ENCODE data around the gene KIF1B. TPM values are rescaled to one million over a fixed set of nuclear protein-coding genes. Genes with fewer than 3 reads are reported as not detected.

KIF1B gene
- total and polyA plus RNA-seq, 9 of the 15 experiments (the other 6 are each of a cell fraction or from before 2014, with no cell fraction given), result 2.8 to 19.8 (median 11.9) TPM

DNA sequence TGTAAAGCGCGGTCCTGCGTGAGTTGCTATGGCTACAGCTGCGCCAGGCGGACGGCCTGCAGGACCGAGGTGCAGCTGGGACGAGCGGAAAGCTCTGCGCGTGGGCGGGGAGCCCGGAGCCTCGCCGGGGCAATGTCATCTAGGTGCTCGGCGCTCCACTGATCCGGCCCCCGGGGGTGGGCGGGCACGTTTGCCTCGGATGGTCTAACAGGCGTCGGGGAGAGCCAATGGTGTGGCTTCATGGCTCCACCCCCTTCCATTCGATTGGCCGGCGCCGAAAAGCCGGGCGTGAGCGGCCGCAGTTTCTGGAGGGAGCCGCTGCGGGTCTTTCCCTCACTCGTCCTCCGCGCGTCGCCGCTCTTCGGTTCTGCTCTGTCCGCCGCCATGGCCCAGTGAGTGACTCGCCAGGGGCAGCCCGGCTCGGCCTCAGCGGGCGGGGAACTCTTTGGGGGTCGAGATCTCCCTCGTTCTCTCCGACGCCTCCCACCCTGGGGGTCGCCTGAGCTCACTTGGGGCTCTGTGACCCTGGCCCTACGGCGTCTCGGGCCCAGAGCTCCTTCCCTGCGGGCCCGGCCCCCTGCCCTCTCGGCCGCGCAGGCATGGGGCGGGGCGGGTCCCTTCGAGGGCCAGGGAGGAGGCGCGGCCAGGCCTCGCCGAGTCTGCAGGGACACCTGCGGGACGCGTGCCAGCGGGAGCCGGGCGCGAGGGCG, 188.5 kb downstream of the KIF1B start, which contains the start of gene PGD (continued):
- TF ChIP-seq, protein P1, sequence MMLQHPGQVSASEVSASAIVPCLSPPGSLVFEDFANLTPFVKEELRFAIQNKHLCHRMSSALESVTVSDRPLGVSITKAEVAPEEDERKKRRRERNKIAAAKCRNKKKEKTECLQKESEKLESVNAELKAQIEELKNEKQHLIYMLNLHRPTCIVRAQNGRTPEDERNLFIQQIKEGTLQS (IDR thresholded peaks at IDR 0.05), result 0 out of 2 replicates have a peak, but pooled peaks have one; percentile 34
- TF ChIP-seq, protein P1 (CRISPR knock-in tag; conservative IDR thresholded peaks at IDR 0.05), result no peak
- no peak for TF ChIP-seq YBX1 (IDR thresholded peaks at IDR 0.05)
- peak; percentile 32; the same call in 1 of the 2 replicates for TF ChIP-seq ZNF830 (CRISPR knock-in tag; IDR thresholded peaks at IDR 0.05)
- TF ChIP-seq NR2C2 (CRISPR knock-in tag; IDR thresholded peaks at IDR 0.05), result no peak
- peak; percentile 67 for TF ChIP-seq NR2C2 (tag; IDR thresholded peaks at IDR 0.05)
- TF ChIP-seq RAD51 (IDR thresholded peaks at IDR 0.05; ENCODE audit: borderline replicate concordance, low read depth), result peak; percentile 14; the same call in 1 of the 2 replicates
- TF ChIP-seq EGR1 (conservative IDR thresholded peaks at IDR 0.05), result peak; percentile 100
- peak; percentile 100 for TF ChIP-seq ZBTB17 (CRISPR knock-in tag; IDR thresholded peaks at IDR 0.05)
- peak in 2 of 3 experiments; percentile 71 to 89 for TF ChIP-seq YY1 (IDR thresholded peaks at IDR 0.05; ENCODE audit: borderline replicate concordance in 1 of 3, control insufficient read depth in 1 of 3, extremely low read depth in 1 of 3, insufficient read depth in 3 of 3, insufficient read length in 1 of 3, insufficient replicate concordance in 2 of 3, low read depth in 1 of 3, low read length in 2 of 3)
- TF ChIP-seq NFE2L1 (tag; IDR thresholded peaks at IDR 0.05; ENCODE audit: borderline replicate concordance, low read depth), result no peak
- no peak for TF ChIP-seq FUS (optimal IDR thresholded peaks at IDR 0.05; ENCODE audit: low read depth, low read length)
- TF ChIP-seq ZNF717 (CRISPR knock-in tag; IDR thresholded peaks at IDR 0.05), result no peak
- TF ChIP-seq SLC30A9 (CRISPR knock-in tag; IDR thresholded peaks at IDR 0.05), result no peak
- TF ChIP-seq, protein P2, sequence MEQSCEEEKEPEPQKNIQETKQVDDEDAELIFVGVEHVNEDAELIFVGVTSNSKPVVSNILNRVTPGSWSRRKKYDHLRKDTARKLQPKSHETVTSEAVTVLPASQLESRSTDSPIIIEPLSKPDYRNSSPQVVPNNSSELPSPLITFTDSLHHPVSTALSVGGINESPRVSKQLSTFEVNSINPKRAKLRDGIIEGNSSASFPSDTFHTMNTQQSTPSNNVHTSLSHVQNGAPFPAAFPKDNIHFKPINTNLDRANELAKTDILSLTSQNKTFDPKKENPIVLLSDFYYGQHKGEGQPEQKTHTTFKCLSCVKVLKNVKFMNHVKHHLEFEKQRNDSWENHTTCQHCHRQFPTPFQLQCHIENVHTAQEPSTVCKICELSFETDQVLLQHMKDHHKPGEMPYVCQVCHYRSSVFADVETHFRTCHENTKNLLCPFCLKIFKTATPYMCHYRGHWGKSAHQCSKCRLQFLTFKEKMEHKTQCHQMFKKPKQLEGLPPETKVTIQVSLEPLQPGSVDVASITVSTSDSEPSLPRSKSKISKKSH (CRISPR knock-in tag; IDR thresholded peaks at IDR 0.05), result no peak
- TF ChIP-seq, protein P3, sequence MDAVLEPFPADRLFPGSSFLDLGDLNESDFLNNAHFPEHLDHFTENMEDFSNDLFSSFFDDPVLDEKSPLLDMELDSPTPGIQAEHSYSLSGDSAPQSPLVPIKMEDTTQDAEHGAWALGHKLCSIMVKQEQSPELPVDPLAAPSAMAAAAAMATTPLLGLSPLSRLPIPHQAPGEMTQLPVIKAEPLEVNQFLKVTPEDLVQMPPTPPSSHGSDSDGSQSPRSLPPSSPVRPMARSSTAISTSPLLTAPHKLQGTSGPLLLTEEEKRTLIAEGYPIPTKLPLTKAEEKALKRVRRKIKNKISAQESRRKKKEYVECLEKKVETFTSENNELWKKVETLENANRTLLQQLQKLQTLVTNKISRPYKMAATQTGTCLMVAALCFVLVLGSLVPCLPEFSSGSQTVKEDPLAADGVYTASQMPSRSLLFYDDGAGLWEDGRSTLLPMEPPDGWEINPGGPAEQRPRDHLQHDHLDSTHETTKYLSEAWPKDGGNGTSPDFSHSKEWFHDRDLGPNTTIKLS (IDR thresholded peaks at IDR 0.05; ENCODE audit: borderline replicate concordance, low read depth), result peak; percentile 78; the same call in 1 of the 2 replicates
- TF ChIP-seq ZNF766 (CRISPR knock-in tag; conservative IDR thresholded peaks at IDR 0.05), result no peak
- TF ChIP-seq, protein P4, sequence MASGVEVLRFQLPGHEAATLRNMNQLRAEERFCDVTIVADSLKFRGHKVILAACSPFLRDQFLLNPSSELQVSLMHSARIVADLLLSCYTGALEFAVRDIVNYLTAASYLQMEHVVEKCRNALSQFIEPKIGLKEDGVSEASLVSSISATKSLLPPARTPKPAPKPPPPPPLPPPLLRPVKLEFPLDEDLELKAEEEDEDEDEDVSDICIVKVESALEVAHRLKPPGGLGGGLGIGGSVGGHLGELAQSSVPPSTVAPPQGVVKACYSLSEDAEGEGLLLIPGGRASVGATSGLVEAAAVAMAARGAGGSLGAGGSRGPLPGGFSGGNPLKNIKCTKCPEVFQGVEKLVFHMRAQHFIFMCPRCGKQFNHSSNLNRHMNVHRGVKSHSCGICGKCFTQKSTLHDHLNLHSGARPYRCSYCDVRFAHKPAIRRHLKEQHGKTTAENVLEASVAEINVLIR (CRISPR knock-in tag; IDR thresholded peaks at IDR 0.05), result peak; percentile 47
- TF ChIP-seq NFRKB (IDR thresholded peaks at IDR 0.05; ENCODE audit: low read depth), result peak; percentile 84
- peak in 1 of 2 experiments; percentile 28; a peak in 1 of 4 replicates for TF ChIP-seq KDM4B (IDR thresholded peaks at IDR 0.05; ENCODE audit: borderline replicate concordance in 2 of 2, low read depth in 1 of 2)
- 0 out of 2 replicates have a peak, but pooled peaks have one; percentile 26 for TF ChIP-seq E2F3 (CRISPR knock-in tag; IDR thresholded peaks at IDR 0.05)
- 0 out of 2 replicates have a peak, but pooled peaks have one; percentile 69 for TF ChIP-seq ZNF282 (CRISPR knock-in tag; IDR thresholded peaks at IDR 0.05)
- peak; percentile 83 for TF ChIP-seq RB1 (IDR thresholded peaks at IDR 0.05; ENCODE audit: low read depth)
